Lower leg skin (tissue), 3 donors: Measurements from ENCODE around the gene BAHCC1.

ENCODE experiments used
- POLR2A ChIP-seq, 2 donors: fragments of 450-650 bp; IDR thresholded peaks; one replicate each; pipeline ENCODE4 v1.6.1; 2016 to 2017; ENCODE audit warnings: antibody characterized with exemption in 2 of 2, mild to moderate bottlenecking in 1 of 2, moderate library complexity in 1 of 2
- TF ChIP-seq, protein P1 (sequence below), 3 donors: fragments of 450-650 bp; IDR thresholded peaks; one replicate each; pipeline ENCODE4 v1.5.1; 2016; ENCODE audit warnings: antibody characterized with exemption in 3 of 3, mild to moderate bottlenecking in 3 of 3, moderate library complexity in 2 of 3

DNA sequence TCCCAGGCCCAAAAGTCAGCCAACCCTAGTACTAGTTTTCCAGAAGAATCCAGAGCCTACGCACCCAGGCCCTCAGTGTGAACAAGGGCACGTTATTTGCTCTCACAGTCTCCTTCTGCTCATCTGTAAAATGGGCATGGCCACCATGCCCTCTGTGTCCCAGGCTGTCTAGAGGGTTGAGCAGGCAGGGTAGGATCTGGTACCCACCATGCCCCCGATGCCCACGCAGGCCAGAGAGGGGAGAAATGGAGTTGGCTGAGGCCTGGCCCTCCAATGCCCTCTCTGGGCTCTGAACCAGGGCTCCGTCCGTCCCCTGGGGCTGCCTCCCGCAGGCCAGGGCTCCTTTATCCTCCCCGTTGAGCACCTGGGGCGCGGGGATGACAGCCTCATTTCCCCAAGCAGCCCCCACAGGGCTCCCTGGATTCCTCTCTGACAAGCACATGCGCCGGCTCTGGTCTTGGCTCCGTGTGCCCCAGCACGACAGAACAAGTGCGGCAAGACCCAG lies 9.1 kb upstream of the BAHCC1 start:
- TF ChIP-seq POLR2A (IDR thresholded peaks at IDR 0.05): no peak
- TF ChIP-seq, protein P1, sequence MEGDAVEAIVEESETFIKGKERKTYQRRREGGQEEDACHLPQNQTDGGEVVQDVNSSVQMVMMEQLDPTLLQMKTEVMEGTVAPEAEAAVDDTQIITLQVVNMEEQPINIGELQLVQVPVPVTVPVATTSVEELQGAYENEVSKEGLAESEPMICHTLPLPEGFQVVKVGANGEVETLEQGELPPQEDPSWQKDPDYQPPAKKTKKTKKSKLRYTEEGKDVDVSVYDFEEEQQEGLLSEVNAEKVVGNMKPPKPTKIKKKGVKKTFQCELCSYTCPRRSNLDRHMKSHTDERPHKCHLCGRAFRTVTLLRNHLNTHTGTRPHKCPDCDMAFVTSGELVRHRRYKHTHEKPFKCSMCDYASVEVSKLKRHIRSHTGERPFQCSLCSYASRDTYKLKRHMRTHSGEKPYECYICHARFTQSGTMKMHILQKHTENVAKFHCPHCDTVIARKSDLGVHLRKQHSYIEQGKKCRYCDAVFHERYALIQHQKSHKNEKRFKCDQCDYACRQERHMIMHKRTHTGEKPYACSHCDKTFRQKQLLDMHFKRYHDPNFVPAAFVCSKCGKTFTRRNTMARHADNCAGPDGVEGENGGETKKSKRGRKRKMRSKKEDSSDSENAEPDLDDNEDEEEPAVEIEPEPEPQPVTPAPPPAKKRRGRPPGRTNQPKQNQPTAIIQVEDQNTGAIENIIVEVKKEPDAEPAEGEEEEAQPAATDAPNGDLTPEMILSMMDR (IDR thresholded peaks at IDR 0.05): no peak
